ENCODE data around the gene POLR2E.

Gene POLR2E

DNA sequence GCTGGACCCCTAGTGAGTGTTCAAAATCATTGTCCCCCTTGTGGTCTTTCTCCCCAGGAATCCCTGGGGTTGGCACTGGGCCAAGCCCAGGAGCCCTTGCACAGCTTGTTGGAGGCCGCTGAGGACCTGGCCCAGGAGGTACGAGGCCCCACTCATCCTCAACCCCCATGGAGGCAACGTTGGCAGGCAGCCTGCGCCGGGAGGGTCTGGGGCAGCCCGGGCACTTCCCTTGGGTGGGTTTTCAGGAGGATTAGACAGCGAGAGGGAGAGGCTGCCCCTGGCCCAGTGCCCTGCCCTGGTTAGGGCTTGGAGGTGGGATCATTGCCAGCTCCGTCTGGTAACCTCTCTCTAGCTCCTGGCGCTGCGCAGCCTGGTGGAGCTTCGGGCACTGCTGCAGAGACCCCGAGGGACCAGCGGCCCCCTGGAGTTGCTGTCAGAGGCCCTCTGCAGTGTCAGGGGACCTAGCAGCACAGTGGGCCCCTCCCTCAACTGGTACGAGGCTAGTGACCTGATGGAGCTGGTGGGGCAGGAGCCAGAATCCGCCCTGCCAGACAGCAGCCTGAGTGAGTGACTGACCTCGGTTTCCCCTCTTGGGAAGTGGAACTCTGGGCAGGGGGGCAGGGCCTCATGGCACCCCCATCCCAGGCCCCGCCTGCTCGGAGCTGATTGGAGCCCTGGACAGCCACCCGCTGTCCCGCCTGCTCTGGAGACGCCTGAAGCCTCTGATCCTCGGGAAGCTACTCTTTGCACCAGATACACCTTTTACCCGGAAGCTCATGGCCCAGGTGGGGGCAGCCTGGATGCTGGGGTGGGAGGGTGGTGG is 52.3 kb downstream of the POLR2E start:
- DNase-seq, result no peak

GRCh38 chr19:1041835-1042685 is 53.1 kb downstream of the POLR2E start:
- no peak for DNase-seq

- no peak for DNase-seq
These were observed 53.8 kb downstream of the POLR2E start for GRCh38 chr19:1041272-1041834.

- peak; percentile 87 for DNase-seq
These were observed 54.5 kb downstream of the POLR2E start for GRCh38 chr19:1040476-1041271.

DNA sequence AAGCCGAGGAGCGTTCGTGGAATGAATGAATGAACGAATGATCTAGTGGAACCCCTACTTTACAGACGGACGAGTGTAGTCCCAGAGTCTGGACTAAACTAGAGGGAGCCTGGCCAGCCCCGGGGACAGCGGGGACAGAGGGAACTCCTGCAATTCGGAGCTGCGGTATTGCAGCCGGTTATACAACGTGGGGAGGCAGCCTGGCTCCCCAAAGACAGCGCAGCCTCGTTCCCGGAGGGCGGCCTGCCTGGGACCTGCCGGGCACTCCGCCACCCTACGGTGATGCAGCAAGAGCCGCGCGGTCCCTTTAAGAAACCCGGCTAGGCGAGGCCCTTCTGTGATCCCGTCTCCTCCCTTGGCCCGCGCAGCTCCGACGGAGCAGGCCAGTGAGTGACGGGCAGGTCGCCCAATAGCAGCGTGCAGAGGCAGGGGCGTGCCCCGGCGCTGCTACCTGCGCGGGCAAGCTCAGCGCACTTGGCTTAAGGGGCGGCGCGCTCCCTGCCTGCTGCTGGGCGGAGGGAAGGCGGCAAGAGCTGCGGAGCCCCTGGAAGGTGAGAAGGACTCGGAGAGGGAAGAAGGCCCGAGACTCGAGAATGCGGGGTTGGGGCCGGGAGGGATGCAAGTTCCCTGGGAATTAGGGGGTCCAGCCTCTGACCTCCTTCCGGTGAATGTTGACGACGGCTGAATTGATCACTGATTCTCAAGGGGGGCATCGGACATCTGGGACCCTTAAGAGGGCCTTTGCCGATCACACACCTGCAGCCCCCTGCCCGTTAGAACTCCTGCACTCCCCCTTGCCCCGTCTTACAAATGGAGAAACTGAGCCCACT is 55.3 kb downstream of the POLR2E start, which contains the start of gene ABCA7:
Gene ABCA7, plus strand, starts transcription at position 462 of the 830 bp plus-strand sequence. CDS start 1,255 bp downstream, outside the sequence.
- DNase-seq, result peak; percentile 100

DNA sequence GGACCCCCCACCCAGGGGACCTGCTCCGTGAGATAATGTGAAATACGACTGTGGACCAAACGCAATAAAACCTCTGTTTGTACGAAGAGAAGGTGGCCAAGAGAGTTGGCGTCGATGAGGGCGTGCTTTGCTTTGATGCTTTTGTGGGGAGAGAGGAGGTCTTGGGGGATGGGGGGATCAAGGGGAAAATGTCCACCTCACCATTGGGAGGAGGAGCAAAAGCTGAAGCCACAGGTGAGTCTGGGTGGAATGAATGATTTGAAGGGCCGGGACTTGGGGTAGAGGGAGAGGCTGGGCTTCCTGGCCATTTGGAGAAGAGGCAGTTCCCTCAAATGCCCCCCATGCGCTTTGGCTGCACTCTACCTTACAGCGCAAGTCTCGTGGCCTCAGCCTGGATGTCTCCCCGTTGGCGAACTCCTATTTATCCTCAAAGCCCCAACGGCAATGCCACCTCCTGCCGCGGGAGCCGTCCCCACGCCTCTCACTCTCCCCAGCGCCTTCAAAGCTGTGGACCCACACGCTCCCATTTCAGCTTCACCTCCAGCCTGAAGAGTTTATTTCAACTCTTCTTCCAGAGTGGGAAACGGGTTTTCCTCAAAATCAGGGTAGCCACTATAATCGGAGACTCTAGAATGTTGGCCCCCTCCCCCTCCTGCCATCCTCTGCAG is 56.1 kb downstream of the POLR2E start:
- no peak for DNase-seq

- DNase-seq, result no peak
These were observed 57.5 kb downstream of the POLR2E start for GRCh38 chr19:1037621-1038064.

Measured in effector CD4-positive, alpha-beta T cell (primary cell).